GM12891 (cell line): ENCODE measurements around the gene UGGT1.

Source experiments
- POLR2A ChIP-seq: IDR thresholded peaks from 2 replicates; pipeline ENCODE4 v1.6.1; 2011; ENCODE audit warnings: low read depth, low read length, control low read depth
- POLR2AphosphoS5 ChIP-seq: IDR thresholded peaks from 2 replicates; pipeline ENCODE4 v1.6.1; 2011; ENCODE audit warnings: low read depth, low read length, control low read depth
- POU2F2 ChIP-seq: IDR thresholded peaks from 2 replicates; pipeline ENCODE4 v1.6.1; 2011; ENCODE audit warnings: low read depth, mild to moderate bottlenecking, control low read depth, low read length, moderate library complexity

GRCh38 chr2:128134573-128134972, 43.6 kb downstream of the UGGT1 start:
- TF ChIP-seq POLR2A (no peak), POLR2AphosphoS5 (no peak), POU2F2 (no peak)
